ENCODE data around the gene BAX. TPM values are rescaled to one million over a fixed set of nuclear protein-coding genes. Genes with fewer than 3 reads are reported as not detected.

The BAX gene
- polyA plus RNA-seq, 1 donor (not counting 4 experiments of a cell fraction or from before 2014, with no cell fraction given), result 113 TPM

- Histone ChIP-seq H3K36me3 (ENCODE audit: control insufficient read depth in 2 of 2, extremely low read depth in 1 of 2, insufficient read depth in 2 of 2, low read length in 2 of 2) (peaks cover 0 to 2% of the 10 kb centered on the region in 2 experiments), H4K20me1 (ENCODE audit: control insufficient read depth, extremely low read depth, insufficient read depth, low read length) (no peaks in the 10 kb centered on the region), H3K4me1 (ENCODE audit: control insufficient read depth, extremely low read depth, insufficient read depth, low read length) (peaks cover 5% of the 10 kb centered on the region), H3K79me2 (ENCODE audit: control insufficient read depth, insufficient read depth, low read length) (peaks cover 11% of the 10 kb centered on the region), H3K27ac (ENCODE audit: control insufficient read depth, insufficient read depth, low read length) (no peak overlapping the region), H3K4me2 (ENCODE audit: control insufficient read depth, extremely low read depth, insufficient read depth, low read depth, low read length) (no peak overlapping the region), H3K9me1 (ENCODE audit: control insufficient read depth, extremely low read depth, insufficient read depth, low read length) (no peaks in the 10 kb centered on the region), H3K27me3 (ENCODE audit: control insufficient read depth, extremely low read depth, insufficient read depth, low read length) (no peaks in the 10 kb centered on the region), H3K9me3 (ENCODE audit: control insufficient read depth, low read depth, low read length) (no peaks in the 10 kb centered on the region), H3K9ac (ENCODE audit: control insufficient read depth, extremely low read depth, insufficient read depth, low read length) (no peak overlapping the region), H3K4me3 (ENCODE audit: control insufficient read depth in 2 of 3, extremely low read depth in 1 of 3, insufficient read depth in 2 of 3, low read depth in 1 of 3, low read length in 3 of 3) (no peak overlapping the region), H2AFZ (ENCODE audit: control insufficient read depth, low read length) (no peak overlapping the region)
- dilution Hi-C loops (cut with MboI; ENCODE audit: extremely low pct_ligation_motif_present, low sequenced_read_pairs), result no loop called here
- TF ChIP-seq CTCF (optimal IDR thresholded peaks at IDR 0.05 in 1 of 3, IDR thresholded peaks at IDR 0.05 in 1 of 3, conservative IDR thresholded peaks at IDR 0.05 in 1 of 3; ENCODE audit: extremely low read depth in 1 of 3, insufficient read depth in 2 of 3, low read length in 3 of 3), result no peak
- TF ChIP-seq EZH2 (IDR thresholded peaks at IDR 0.05; ENCODE audit: low read length), result no peak
- no peak for DNase-seq (ENCODE audit: low read depth, low spot score)
- FAIRE-seq, result no peak
Observed at GRCh38 chr19:48950830-48951519, 3.7 kb upstream of the BAX start.

- TF ChIP-seq EZH2 (IDR thresholded peaks at IDR 0.05; ENCODE audit: low read length) (no peak), CTCF (optimal IDR thresholded peaks at IDR 0.05 in 1 of 3, IDR thresholded peaks at IDR 0.05 in 1 of 3, conservative IDR thresholded peaks at IDR 0.05 in 1 of 3; ENCODE audit: extremely low read depth in 1 of 3, insufficient read depth in 2 of 3, low read length in 3 of 3) (no peak)
Observed at GRCh38 chr19:48953141-48953540, 1.5 kb upstream of the BAX start.

More at GRCh38 chr19:48953141-48953540, 1.5 kb upstream of the BAX start:
- no peak for DNase-seq (ENCODE audit: low read depth, low spot score)
- H3K79me2 ChIP-seq (ENCODE audit: control insufficient read depth, insufficient read depth, low read length), result peaks cover 19% of the 10 kb centered on the region
- no peak overlapping the region for H3K27ac ChIP-seq (ENCODE audit: control insufficient read depth, insufficient read depth, low read length)
- H3K4me1 ChIP-seq (ENCODE audit: control insufficient read depth, extremely low read depth, insufficient read depth, low read length), result peaks cover 5% of the 10 kb centered on the region
- FAIRE-seq, result no peak
- H3K9me3 ChIP-seq (ENCODE audit: control insufficient read depth, low read depth, low read length), result no peaks in the 10 kb centered on the region
- dilution Hi-C loops (cut with MboI; ENCODE audit: extremely low pct_ligation_motif_present, low sequenced_read_pairs), result no loop called here
- no peaks in the 10 kb centered on the region for H4K20me1 ChIP-seq (ENCODE audit: control insufficient read depth, extremely low read depth, insufficient read depth, low read length)
- no peaks in the 10 kb centered on the region for H3K27me3 ChIP-seq (ENCODE audit: control insufficient read depth, extremely low read depth, insufficient read depth, low read length)
- H3K4me3 ChIP-seq (ENCODE audit: control insufficient read depth in 2 of 3, extremely low read depth in 1 of 3, insufficient read depth in 2 of 3, low read depth in 1 of 3, low read length in 3 of 3), result no peak overlapping the region
- no peak overlapping the region for H2AFZ ChIP-seq (ENCODE audit: control insufficient read depth, low read length)
- H3K4me2 ChIP-seq (ENCODE audit: control insufficient read depth, extremely low read depth, insufficient read depth, low read depth, low read length), result no peak overlapping the region
- H3K9ac ChIP-seq (ENCODE audit: control insufficient read depth, extremely low read depth, insufficient read depth, low read length), result no peak overlapping the region
- peaks cover 4 to 6% of the 10 kb centered on the region in 2 experiments for H3K36me3 ChIP-seq (ENCODE audit: control insufficient read depth in 2 of 2, extremely low read depth in 1 of 2, insufficient read depth in 2 of 2, low read length in 2 of 2)
- H3K9me1 ChIP-seq (ENCODE audit: control insufficient read depth, extremely low read depth, insufficient read depth, low read length), result no peaks in the 10 kb centered on the region

All from keratinocyte (primary cell).